Muscle layer of duodenum (tissue), 2 donors: ENCODE data around the gene SGO2.
A peak's percentile ranks its signal among the peaks of the same experiment; 100 is the strongest.

ENCODE experiments used
- H3K27ac ChIP-seq: one replicate; pipeline ENCODE4 v1.7.0; 2013; ENCODE audit warnings: mild to moderate bottlenecking, low read length
- H3K27me3 ChIP-seq: one replicate; pipeline ENCODE4 v1.7.0; 2013; ENCODE audit warnings: low read depth, mild to moderate bottlenecking, control low read depth, low read length
- H3K36me3 ChIP-seq, 2 donors: one replicate each; pipeline ENCODE4 v1.7.0; 2013; ENCODE audit warnings: low read length in 2 of 2, control low read depth in 1 of 2, mild to moderate bottlenecking in 1 of 2; ENCODE audit not compliant: insufficient read depth in 2 of 2, control insufficient read depth in 1 of 2
- H3K4me1 ChIP-seq, 2 donors: one replicate each; pipeline ENCODE4 v1.7.0; 2013; ENCODE audit warnings: low read length in 2 of 2, mild to moderate bottlenecking in 2 of 2, control low read depth in 1 of 2, moderate library complexity in 1 of 2; ENCODE audit not compliant: insufficient read depth in 2 of 2, control insufficient read depth in 1 of 2
- H3K4me3 ChIP-seq, 2 donors: one replicate each; pipeline ENCODE4 v1.7.0; 2013; ENCODE audit warnings: low read length in 2 of 2, low read depth in 1 of 2, mild to moderate bottlenecking in 1 of 2
- H3K9me3 ChIP-seq, 2 donors: one replicate each; pipeline ENCODE4 v1.7.0; 2013; ENCODE audit warnings: low read length in 2 of 2, control low read depth in 1 of 2, mild to moderate bottlenecking in 1 of 2; ENCODE audit not compliant: control insufficient read depth in 1 of 2
- donor health status: healthy.

The SGO2 gene, protein sequence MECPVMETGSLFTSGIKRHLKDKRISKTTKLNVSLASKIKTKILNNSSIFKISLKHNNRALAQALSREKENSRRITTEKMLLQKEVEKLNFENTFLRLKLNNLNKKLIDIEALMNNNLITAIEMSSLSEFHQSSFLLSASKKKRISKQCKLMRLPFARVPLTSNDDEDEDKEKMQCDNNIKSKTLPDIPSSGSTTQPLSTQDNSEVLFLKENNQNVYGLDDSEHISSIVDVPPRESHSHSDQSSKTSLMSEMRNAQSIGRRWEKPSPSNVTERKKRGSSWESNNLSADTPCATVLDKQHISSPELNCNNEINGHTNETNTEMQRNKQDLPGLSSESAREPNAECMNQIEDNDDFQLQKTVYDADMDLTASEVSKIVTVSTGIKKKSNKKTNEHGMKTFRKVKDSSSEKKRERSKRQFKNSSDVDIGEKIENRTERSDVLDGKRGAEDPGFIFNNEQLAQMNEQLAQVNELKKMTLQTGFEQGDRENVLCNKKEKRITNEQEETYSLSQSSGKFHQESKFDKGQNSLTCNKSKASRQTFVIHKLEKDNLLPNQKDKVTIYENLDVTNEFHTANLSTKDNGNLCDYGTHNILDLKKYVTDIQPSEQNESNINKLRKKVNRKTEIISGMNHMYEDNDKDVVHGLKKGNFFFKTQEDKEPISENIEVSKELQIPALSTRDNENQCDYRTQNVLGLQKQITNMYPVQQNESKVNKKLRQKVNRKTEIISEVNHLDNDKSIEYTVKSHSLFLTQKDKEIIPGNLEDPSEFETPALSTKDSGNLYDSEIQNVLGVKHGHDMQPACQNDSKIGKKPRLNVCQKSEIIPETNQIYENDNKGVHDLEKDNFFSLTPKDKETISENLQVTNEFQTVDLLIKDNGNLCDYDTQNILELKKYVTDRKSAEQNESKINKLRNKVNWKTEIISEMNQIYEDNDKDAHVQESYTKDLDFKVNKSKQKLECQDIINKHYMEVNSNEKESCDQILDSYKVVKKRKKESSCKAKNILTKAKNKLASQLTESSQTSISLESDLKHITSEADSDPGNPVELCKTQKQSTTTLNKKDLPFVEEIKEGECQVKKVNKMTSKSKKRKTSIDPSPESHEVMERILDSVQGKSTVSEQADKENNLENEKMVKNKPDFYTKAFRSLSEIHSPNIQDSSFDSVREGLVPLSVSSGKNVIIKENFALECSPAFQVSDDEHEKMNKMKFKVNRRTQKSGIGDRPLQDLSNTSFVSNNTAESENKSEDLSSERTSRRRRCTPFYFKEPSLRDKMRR

DNA sequence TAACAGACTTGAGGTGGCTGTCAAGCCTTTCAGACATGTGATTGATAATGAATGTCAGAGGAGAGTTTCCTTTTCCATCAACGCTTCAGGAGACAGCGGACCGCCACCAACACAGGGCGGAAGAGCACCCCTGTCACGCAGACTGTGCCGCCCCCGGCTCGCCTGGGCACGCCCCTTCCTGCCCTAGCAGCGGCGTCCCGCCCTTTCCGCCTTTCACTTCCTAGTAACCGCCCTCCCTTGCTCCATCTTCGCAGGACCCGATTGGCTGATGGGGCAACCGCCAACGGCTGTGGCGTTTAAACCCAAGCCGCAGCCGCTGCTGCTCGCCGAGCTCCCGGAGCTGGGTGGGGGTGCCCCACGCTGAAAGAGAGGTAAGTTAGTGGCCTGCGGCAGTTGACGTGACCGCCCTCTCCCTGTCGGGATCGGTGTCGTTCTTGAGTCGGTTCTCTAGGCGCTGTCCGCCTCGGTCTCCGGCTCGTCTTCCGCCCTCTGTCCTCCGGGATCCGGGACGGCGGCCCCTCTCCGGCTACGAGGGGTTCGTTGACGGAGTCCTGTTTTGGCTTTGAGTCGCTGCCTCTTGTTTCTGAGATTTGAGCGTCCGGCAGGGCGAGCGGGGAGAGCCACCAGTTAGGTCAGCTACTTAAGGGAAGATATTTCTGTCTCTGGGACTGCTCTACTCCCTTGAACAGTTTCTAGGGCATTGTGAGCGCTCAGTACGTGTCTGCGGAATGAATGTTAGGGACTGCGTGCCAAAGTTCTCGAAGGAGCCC is at the start of gene SGO2:
SGO2 (plus strand) TSS at position 326 of the 770 bp plus-strand sequence. CDS start 6,769 bp downstream, outside the sequence.
- Histone ChIP-seq H3K27ac (peak within 1 kb of the TSS; percentile 71), H3K9me3 (no peaks in the 10 kb centered on the region), H3K4me3 (peak within 1 kb of the TSS; percentile 72 to 96), H3K27me3 (no peaks in the 10 kb centered on the region), H3K36me3 (no peaks in the 10 kb centered on the region), H3K4me1 (peaks cover 9% of the 10 kb centered on the region in 2 donors)

DNA sequence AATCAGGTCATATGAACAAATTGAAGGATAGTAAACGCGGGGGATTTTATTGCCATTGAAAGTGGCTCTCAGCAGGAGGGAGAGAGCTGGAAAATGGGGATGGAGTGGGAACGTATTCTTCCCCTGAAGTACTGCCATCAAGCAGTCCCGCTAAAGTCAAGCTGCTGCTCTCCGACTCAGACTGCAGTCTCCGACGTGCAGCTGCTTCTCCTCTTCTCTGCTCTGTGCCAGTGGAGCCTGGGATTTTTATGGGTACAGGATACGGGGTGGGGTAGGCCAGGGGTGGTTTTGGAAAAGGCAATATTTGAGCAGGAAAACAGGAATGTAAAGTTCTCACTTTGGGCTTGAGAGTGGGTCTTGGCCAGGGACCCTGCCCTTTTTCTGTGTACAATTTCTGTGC is 49.2 kb upstream of the SGO2 start:
- peak overlapping the region; percentile 5 to 34 for H3K4me3 ChIP-seq
- H3K27ac ChIP-seq: peak overlapping the region; percentile 14
- no peaks in the 10 kb centered on the region for H3K9me3 ChIP-seq
- no peaks in the 10 kb centered on the region for H3K4me1 ChIP-seq
- H3K27me3 ChIP-seq: no peaks in the 10 kb centered on the region
- H3K36me3 ChIP-seq: peaks cover 18 to 24% of the 10 kb centered on the region in 2 donors

DNA sequence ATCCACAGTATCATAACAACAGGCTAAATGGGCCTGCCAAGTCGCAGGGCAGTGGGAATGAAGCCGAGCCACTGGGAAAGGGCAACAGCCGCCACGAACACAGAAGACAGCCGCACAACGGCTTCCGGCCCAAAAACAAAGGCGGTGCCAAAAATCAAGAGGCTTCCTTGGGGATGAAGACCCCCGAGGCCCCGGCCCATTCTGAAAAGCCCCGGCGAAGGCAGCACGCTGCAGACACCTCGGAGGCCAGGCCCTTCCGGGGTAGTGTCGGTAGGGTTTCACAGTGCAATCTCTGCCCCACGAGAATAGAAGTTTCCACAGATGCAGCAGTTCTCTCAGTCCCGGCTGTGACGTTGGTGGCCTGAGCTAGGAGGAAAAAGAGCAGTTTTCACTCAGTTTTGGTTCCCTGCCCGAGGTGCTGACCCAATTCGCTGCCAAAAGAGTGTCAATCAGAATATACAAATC is 48.3 kb upstream of the SGO2 start:
- Histone ChIP-seq H3K36me3 (peaks cover 18 to 20% of the 10 kb centered on the region in 2 donors), H3K27me3 (no peaks in the 10 kb centered on the region), H3K9me3 (no peaks in the 10 kb centered on the region), H3K4me1 (no peaks in the 10 kb centered on the region), H3K4me3 (peak overlapping the region in 1 of 2 donors; percentile 14), H3K27ac (peak overlapping the region; percentile 14)

DNA sequence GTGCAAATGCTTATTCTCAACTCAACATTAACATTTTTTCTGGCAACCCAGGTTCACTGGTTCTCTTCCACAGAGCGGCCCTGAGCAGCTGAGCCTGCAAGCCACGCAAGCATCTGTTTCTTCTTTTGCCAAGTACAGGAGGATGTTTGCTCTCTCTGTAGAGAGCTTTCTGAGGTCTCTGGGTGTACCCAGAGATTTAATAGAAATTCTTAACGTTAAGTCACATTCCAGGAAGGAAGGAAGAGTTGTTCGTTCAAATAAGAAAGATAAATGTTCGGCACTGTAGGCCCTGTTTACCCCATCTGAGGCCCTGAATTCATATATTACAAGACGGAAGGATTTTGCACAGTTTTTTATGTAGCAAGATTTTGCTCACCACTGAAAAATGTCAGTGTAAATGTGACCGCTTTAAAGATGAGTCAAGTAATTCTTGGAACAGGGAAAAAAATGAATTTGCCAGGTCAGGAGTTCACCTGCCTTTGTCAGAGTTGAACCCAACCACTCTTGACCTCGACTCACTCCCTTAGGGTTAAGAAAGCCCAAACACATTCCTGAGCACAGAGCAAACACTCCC is 46.2 kb upstream of the SGO2 start:
- no peak overlapping the region for H3K27ac ChIP-seq

DNA sequence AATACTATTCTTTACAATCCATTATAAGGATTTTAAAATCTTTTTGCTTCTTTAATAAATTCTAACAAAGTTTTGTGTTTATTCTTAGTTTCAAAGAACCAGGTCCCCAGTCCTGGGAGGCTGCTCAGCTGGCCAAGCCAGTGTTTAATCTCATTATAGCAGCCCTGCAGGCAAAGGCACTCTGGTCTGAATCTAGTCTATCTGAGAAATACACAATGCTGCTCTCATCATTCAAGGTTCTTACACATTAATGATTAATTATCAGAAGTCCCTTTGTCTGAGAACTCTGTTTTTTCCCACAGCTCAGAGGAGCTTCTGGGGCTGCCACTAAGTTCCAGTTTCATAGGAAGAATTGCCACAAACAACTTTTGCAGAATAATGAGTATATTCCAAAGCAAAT is 43.8 kb upstream of the SGO2 start:
- no peak overlapping the region for H3K27ac ChIP-seq
- H3K4me3 ChIP-seq: no peak overlapping the region
- H3K4me1 ChIP-seq: no peaks in the 10 kb centered on the region
- no peaks in the 10 kb centered on the region for H3K9me3 ChIP-seq
- H3K27me3 ChIP-seq: no peaks in the 10 kb centered on the region
- peaks cover 0 to 3% of the 10 kb centered on the region in 2 donors for H3K36me3 ChIP-seq

More for the DNA sequence above, 46.2 kb upstream of the SGO2 start:
- no peaks in the 10 kb centered on the region for H3K9me3 ChIP-seq
- H3K36me3 ChIP-seq: peaks cover 6 to 13% of the 10 kb centered on the region in 2 donors
- H3K4me1 ChIP-seq: no peaks in the 10 kb centered on the region
- no peaks in the 10 kb centered on the region for H3K27me3 ChIP-seq
- no peak overlapping the region for H3K4me3 ChIP-seq

DNA sequence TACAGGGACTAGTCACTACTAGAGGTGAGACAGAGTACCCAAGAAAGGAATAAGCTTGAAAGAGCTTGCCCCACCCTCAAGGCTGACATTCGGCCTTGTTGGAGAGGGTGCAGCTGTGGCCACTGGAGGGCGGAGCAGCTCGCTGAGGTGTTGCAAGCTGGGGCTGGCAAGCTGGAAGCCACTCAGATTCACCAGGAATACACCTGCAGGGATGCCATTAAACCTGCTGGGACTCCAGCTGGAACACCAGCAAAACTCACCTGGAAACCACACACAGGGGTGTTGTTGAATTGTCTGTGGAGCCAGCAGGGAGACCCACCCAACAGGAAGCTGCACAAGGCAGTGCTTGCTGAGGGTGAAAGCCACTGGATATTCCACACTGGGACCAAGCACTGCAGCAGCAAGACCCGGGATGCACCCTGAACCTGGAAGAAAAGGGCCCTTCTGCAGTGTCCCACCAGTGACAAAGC is 42.2 kb upstream of the SGO2 start:
- Histone ChIP-seq H3K4me1 (no peaks in the 10 kb centered on the region), H3K27ac (no peak overlapping the region), H3K36me3 (peaks cover 0 to 3% of the 10 kb centered on the region in 2 donors), H3K4me3 (no peak overlapping the region), H3K9me3 (no peaks in the 10 kb centered on the region), H3K27me3 (no peaks in the 10 kb centered on the region)

DNA sequence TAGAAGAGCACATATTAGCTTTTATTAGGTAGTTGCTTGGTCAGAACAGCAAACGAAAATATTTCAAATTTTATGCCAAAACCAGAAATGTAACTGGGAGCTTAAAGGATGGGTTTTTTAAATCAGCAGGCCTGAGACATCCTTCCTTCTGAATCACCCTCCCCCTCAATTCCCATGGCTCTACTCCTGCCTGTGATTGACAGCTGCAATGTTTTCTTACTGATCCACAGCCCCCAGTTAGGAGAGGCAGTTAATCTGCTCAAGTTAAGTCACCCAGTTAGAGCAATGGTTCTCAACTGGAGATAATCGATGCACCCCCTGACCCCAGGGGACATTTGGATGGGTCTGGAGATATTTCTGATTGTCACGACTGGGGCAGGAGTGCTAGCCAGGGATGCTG is 41.1 kb upstream of the SGO2 start:
- no peak overlapping the region for H3K4me3 ChIP-seq
- H3K4me1 ChIP-seq: no peaks in the 10 kb centered on the region
- no peaks in the 10 kb centered on the region for H3K9me3 ChIP-seq
- no peak overlapping the region for H3K27ac ChIP-seq
- H3K27me3 ChIP-seq: no peaks in the 10 kb centered on the region
- peaks cover 4 to 11% of the 10 kb centered on the region in 2 donors for H3K36me3 ChIP-seq

DNA sequence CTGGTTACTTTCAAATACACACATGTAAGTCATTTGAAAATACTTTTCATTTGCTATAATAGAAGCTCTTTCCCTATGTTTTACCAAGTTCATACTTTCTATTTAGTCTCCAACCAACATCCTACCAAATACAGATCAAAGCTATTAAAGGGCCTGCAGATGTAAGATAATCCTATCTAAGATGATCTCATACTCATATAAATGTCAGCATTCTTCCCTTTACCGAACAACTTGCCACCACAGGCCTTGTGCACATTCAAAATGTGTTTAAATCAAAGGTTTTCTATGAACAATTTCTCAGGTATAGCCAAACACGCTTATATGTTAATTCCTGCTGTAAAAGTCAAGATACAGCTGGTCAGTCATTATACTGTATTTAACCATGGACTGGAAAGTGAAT is 39.5 kb upstream of the SGO2 start:
- Histone ChIP-seq H3K4me3 (no peak overlapping the region), H3K9me3 (no peaks in the 10 kb centered on the region), H3K36me3 (peaks cover 14 to 25% of the 10 kb centered on the region in 2 donors), H3K4me1 (no peaks in the 10 kb centered on the region), H3K27ac (no peak overlapping the region), H3K27me3 (no peaks in the 10 kb centered on the region)

DNA sequence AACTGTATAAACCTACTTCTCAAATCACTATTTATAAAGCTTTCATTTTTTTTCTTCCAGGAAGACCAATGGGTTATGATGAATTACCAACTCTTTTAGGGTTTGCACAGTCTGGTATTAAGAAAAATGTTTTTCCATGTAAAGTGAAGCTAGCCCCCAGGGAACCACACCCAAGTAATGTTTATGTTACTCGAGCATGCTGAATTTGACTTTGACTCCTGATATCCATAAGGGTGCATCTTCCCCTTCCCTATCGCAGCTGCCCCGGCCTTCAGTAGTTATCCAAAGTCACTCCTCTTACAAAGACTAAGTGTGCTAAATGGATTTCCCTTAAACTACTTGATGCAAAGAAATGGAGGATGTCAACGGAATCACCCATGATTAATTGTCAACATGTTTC is 37.8 kb upstream of the SGO2 start:
- Histone ChIP-seq H3K4me3 (no peak overlapping the region), H3K27ac (no peak overlapping the region), H3K36me3 (peaks cover 28 to 39% of the 10 kb centered on the region in 2 donors)

DNA sequence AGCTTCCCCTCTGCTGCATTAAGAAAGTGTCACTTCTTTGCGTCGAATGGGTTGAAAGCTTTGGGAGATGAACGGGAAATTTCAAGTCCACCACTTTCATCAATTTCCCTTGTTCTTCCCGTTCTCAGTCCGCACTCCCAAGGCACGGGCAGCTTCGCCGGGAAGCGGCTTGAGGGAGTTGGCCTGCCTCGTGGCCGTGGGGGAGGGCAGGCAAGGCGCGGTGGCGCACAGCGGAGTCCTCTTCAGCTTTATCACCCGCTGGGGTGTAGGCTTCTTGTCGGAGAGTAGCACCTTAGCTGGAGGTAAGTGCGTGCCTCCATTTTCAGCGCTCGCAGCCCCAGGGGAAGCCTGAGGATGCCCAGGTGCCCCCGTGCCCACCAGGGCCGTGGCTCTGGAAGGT is 36.0 kb upstream of the SGO2 start:
- H3K4me3 ChIP-seq: no peak overlapping the region
- H3K9me3 ChIP-seq: no peaks in the 10 kb centered on the region
- no peaks in the 10 kb centered on the region for H3K27me3 ChIP-seq
- no peak overlapping the region for H3K27ac ChIP-seq
- H3K4me1 ChIP-seq: no peaks in the 10 kb centered on the region
- peaks cover 37 to 48% of the 10 kb centered on the region in 2 donors for H3K36me3 ChIP-seq

More for the DNA sequence above, 37.8 kb upstream of the SGO2 start:
- H3K27me3 ChIP-seq: no peaks in the 10 kb centered on the region
- H3K4me1 ChIP-seq: no peaks in the 10 kb centered on the region
- H3K9me3 ChIP-seq: no peaks in the 10 kb centered on the region
